OCI-LY3 (cell line): ENCODE measurements around the gene CHAC1.

ENCODE experiments used
- H2AFZ ChIP-seq: fragments of 200-600, 300-600 bp; shearing (Covaris generic); 2 replicates; pipeline ENCODE4 v1.6.0; 2014; ENCODE audit warnings: antibody characterized with exemption, low read depth, low read length
- H3K27ac ChIP-seq: fragments of 200-600, 300-600 bp; sonication (generic); 2 replicates; pipeline ENCODE4 v1.5.1; 2014; ENCODE audit warnings: mild to moderate bottlenecking, low read length, moderate library complexity, mixed read lengths
- H3K27me3 ChIP-seq: fragments of 200-600, 300-600 bp; sonication (generic); 2 replicates; pipeline ENCODE4 v1.6.1; 2014; ENCODE audit warnings: low read depth, low read length, mixed read lengths
- H3K36me3 ChIP-seq: fragments of 200-600, 300-600 bp; sonication (generic); replicated peaks from 2 replicates; pipeline ENCODE3; 2014; ENCODE audit warnings: low read depth, low read length, mixed read lengths
- H3K4me1 ChIP-seq: fragments of 300-600, 200-600 bp; sonication (generic); 2 replicates; pipeline ENCODE4 v1.6.1; 2014; ENCODE audit warnings: low read length, mixed read lengths
- H3K4me2 ChIP-seq: fragments of 200-600, 300-600 bp; sonication (generic); 2 replicates; pipeline ENCODE4 v1.6.1; 2014; ENCODE audit warnings: low read length, mixed read lengths
- H3K4me3 ChIP-seq: fragments of 300-600, 200-600 bp; sonication (generic); 2 replicates; pipeline ENCODE4 v1.5.1; 2014; ENCODE audit warnings: antibody characterized with exemption, mild to moderate bottlenecking, low read length, moderate library complexity
- H3K79me2 ChIP-seq: fragments of 300-600, 200-600 bp; shearing (Covaris generic); 2 replicates; pipeline ENCODE4 v1.6.1; 2014; ENCODE audit warnings: mild to moderate bottlenecking, low read length, mixed read lengths
- H3K9ac ChIP-seq: fragments of 300-600, 200-600 bp; shearing (Covaris generic); 2 replicates; pipeline ENCODE4 v1.6.0; 2014; ENCODE audit warnings: mild to moderate bottlenecking, low read length, moderate library complexity
- H3K9me3 ChIP-seq: fragments of 200-600, 300-600 bp; shearing (Covaris generic); 2 replicates; pipeline ENCODE4 v1.6.1; 2014; ENCODE audit warnings: low read length, mixed read lengths; ENCODE audit not compliant: insufficient read depth
- H4K20me1 ChIP-seq: fragments of 200-600, 300-600 bp; sonication (generic); 2 replicates; pipeline ENCODE4 v1.6.1; 2016; ENCODE audit warnings: low read length, mixed read lengths; ENCODE audit not compliant: insufficient read depth
- EZH2phosphoT487 ChIP-seq: fragments of 200-600 bp; shearing (Covaris generic); IDR thresholded peaks from 2 replicates; pipeline ENCODE4 v1.6.1; 2018; ENCODE audit warnings: antibody characterized with exemption, mixed run types, low read depth
- TF ChIP-seq, protein P1 (sequence below): fragments of 200-600, 300-600 bp; sonication (generic); IDR thresholded peaks from 2 replicates; pipeline ENCODE4 v1.5.1; 2014; ENCODE audit warnings: antibody characterized with exemption, low read length, low read depth

Gene CHAC1

GRCh38 chr15:40918799-40919392, 34.4 kb upstream of the CHAC1 start:
- no peak overlapping the region for H3K4me2 ChIP-seq

GRCh38 chr15:40921949-40922607, 31.2 kb upstream of the CHAC1 start:
- no peak overlapping the region for H3K9ac ChIP-seq
- H3K4me2 ChIP-seq: no peak overlapping the region
- no peaks in the 10 kb centered on the region for H3K4me1 ChIP-seq
- H4K20me1 ChIP-seq: no peaks in the 10 kb centered on the region
- peaks cover 2% of the 10 kb centered on the region for H3K27me3 ChIP-seq
- H3K27ac ChIP-seq: no peak overlapping the region
- no peaks in the 10 kb centered on the region for H3K9me3 ChIP-seq
- no peaks in the 10 kb centered on the region for H3K36me3 ChIP-seq
- no peak overlapping the region for H2AFZ ChIP-seq
- H3K79me2 ChIP-seq: no peaks in the 10 kb centered on the region
- no peak overlapping the region for H3K4me3 ChIP-seq
- no peak for TF ChIP-seq EZH2phosphoT487
- TF ChIP-seq, protein P1, sequence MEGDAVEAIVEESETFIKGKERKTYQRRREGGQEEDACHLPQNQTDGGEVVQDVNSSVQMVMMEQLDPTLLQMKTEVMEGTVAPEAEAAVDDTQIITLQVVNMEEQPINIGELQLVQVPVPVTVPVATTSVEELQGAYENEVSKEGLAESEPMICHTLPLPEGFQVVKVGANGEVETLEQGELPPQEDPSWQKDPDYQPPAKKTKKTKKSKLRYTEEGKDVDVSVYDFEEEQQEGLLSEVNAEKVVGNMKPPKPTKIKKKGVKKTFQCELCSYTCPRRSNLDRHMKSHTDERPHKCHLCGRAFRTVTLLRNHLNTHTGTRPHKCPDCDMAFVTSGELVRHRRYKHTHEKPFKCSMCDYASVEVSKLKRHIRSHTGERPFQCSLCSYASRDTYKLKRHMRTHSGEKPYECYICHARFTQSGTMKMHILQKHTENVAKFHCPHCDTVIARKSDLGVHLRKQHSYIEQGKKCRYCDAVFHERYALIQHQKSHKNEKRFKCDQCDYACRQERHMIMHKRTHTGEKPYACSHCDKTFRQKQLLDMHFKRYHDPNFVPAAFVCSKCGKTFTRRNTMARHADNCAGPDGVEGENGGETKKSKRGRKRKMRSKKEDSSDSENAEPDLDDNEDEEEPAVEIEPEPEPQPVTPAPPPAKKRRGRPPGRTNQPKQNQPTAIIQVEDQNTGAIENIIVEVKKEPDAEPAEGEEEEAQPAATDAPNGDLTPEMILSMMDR: no peak

More at GRCh38 chr15:40918799-40919392, 34.4 kb upstream of the CHAC1 start:
- Histone ChIP-seq H2AFZ (no peak overlapping the region), H3K36me3 (no peaks in the 10 kb centered on the region), H4K20me1 (no peaks in the 10 kb centered on the region), H3K4me3 (no peak overlapping the region), H3K9me3 (no peaks in the 10 kb centered on the region), H3K27ac (no peak overlapping the region), H3K27me3 (no peaks in the 10 kb centered on the region), H3K9ac (no peak overlapping the region), H3K79me2 (no peaks in the 10 kb centered on the region), H3K4me1 (peaks cover 9% of the 10 kb centered on the region)
- no peak for TF ChIP-seq EZH2phosphoT487
- TF ChIP-seq, protein P1: no peak

GRCh38 chr15:40922608-40923005, 30.7 kb upstream of the CHAC1 start:
- H2AFZ ChIP-seq: no peak overlapping the region
- no peak for TF ChIP-seq EZH2phosphoT487
- TF ChIP-seq, protein P1: no peak
- peaks cover 8% of the 10 kb centered on the region for H3K27me3 ChIP-seq
- no peak overlapping the region for H3K9ac ChIP-seq
- H3K4me1 ChIP-seq: no peaks in the 10 kb centered on the region
- H3K27ac ChIP-seq: no peak overlapping the region
- no peaks in the 10 kb centered on the region for H4K20me1 ChIP-seq
- no peaks in the 10 kb centered on the region for H3K36me3 ChIP-seq
- no peaks in the 10 kb centered on the region for H3K79me2 ChIP-seq
- no peak overlapping the region for H3K4me2 ChIP-seq
- H3K4me3 ChIP-seq: no peak overlapping the region
- H3K9me3 ChIP-seq: no peaks in the 10 kb centered on the region

DNA sequence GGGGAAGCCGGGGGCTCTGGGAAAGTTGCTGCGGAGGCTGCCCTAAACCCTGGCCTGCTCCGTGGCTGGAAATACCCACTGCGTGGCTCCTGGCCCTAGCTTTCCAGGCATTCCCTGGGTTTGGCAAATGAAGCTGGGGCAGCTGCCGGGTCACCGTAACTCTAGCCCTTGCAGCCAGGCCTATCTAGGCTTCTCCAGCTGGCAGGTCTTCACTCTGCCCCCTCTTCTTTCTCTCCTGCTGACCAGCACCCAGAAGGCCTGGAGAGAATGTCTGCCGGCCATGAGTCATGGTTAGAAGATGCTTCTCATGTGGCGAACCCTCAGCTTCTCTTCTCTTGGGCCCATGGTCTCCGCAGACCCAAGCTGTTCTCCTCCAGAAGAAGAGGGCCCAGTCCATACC, 29.7 kb upstream of the CHAC1 start:
- Histone ChIP-seq H3K4me3 (no peak overlapping the region), H3K9ac (no peak overlapping the region), H2AFZ (no peak overlapping the region), H3K36me3 (no peaks in the 10 kb centered on the region), H4K20me1 (no peaks in the 10 kb centered on the region), H3K4me2 (no peak overlapping the region), H3K79me2 (no peaks in the 10 kb centered on the region), H3K27ac (no peak overlapping the region), H3K9me3 (no peaks in the 10 kb centered on the region), H3K27me3 (peaks cover 8% of the 10 kb centered on the region), H3K4me1 (no peaks in the 10 kb centered on the region)
- TF ChIP-seq, protein P1: no peak
- no peak for TF ChIP-seq EZH2phosphoT487
